GM15510 (cell line): ENCODE measurements around the gene MAGI1.

Experiments
- POLR2A ChIP-seq: IDR thresholded peaks from 3 replicates; pipeline ENCODE4 v1.6.1; 2011; ENCODE audit warnings: borderline replicate concordance; ENCODE audit not compliant: insufficient read length; ENCODE audit errors: extremely low read depth

The MAGI1 gene

DNA sequence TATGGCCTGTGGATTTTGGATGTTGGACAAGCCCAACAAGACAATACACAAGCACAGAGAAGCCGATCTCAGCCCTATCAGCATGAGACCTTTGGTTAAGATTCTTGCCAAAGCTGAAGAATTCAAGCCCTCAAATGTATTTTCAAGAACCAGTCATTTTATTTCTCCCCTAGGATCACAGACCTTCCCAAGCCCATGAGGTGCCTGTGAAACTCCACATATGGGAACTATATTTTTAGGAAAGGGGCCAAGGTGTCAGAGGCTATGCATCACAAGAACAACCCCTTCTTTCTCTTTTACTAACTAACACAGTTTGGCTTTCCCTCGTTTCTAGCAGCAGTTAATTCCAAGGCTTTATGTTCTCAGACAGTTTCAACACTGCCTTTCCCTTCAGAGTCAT lies 364.5 kb downstream of the MAGI1 start:
- no peak for TF ChIP-seq POLR2A

DNA sequence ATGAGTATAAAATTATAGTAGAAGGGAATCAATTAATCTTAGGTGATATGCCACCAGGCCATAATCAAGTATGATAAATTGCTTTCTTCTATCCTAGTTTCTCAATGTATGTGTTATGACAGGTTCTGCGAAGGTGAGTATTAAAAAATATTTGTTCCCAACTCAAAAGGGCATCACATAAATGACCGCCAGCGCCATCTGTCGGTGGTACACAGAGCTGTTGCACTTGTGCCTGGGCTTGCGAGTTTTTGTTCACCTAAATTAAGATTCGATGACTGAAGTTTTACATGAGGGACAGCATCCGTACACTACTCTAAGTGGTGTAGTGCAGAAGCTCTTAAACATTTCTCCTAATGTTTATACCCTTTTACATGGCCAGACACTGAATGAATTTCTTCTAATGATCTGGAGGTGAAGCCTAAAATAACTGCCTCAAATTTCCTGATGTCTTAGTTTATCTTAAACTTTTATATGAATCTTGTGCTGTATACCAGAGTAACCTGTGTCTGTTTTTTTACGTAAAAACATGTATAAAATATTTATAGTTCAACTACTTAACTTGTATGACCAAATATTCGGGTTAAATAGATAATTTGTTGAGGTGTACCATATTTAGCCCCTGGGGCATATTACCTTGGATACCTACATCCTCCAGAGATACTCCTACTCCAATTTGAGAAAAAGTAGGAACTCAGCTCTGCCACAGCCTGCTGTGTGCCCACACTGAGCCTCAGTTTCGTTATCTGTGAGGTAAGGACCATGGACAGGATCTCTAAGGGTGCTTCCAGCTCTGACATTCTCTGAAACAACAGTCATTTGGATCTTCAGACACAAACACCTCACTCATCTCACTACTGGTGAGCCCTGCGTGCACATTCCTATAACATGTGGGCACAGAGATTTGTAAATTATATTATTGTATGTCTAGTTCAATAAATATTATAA lies 365.6 kb downstream of the MAGI1 start:
- TF ChIP-seq POLR2A = no peak

DNA sequence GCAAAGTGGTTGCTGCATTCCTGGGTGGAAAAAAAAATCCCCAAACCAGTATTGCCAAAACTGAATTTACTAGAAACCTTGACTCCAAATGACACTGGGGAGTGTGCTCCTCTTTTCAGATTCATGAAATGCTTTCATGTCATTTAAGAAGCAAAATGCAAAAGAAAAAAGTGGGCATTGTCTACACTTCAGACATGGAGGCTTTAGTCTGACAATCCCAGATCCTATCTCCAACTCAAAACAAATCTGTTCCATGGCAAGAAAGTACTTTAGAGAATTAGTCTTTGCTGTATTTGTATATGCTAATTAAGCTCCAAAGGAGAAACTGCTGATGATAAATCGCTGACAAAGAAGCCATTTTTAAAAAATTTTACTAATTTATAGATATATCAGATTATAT lies 366.7 kb downstream of the MAGI1 start:
- no peak for TF ChIP-seq POLR2A

DNA sequence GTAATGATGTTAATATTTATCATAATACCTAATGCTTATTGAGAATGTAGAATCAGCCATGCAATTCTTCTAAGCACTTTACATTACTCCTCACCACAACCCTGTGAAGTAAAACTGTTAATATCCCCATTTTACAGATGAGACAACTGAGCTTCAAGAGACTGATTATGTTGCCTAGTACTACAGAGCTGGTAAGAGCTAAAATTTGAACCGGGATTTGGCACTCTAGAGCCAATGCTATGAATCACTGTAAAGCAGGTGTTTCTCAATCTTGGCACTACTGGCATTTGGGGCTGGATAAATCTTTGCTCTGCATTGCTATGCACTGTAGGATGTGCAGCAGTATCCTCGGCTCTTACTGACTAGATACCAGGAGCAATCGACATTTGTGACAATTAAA lies 367.7 kb downstream of the MAGI1 start:
- TF ChIP-seq POLR2A = no peak

DNA sequence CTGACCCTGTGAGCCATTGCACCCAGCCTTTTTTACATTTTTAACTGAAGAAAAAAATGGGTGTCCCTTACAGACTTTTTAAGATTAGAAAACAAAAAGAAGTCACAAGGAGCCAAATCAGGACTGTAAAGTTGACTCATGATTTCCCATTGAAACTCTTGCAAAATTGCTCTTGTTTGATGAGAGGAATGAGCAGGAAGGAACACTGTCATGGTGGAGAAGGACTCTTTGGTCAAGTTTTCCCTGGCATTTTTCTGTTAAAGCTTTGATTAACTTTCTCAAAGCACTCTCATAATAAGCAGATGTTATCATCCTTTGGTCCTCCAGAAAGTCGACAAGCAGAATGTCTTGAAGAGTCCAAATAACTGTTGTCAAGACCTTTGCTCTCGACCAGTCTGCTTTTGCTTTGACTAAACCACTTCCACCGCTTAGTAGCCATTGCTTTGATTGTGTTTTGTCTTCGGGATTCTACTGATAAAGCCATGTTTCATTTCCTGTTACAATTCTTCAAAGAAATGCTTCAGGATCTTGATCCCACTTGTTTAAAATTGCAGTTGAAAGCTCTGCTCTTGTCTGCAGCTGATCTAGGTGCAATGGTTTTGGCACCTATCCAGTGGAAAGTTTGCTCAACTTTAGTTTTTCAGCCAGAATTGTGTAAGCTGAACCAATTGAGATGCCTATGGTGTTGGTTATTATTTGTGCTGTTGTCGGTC lies 369.4 kb downstream of the MAGI1 start:
- TF ChIP-seq POLR2A = no peak

DNA sequence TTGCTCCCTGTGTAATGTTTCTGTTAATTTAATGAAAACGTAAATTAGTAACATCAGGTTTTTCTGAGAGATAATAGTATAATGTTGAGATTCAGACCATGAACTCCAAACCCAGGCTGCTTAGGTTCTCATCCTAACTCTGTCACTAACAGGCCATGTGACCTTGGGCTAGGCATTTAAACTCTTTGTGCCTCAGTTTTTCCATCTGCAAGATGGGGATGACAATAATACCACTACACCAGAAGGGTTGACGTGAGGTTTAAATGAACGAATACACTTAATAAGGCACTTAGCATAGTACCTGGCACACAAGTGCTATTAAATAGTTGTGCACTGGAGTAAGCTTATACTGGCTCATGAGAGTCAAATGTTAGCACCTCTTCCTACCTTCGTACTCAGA lies 370.8 kb downstream of the MAGI1 start:
- TF ChIP-seq POLR2A = no peak

DNA sequence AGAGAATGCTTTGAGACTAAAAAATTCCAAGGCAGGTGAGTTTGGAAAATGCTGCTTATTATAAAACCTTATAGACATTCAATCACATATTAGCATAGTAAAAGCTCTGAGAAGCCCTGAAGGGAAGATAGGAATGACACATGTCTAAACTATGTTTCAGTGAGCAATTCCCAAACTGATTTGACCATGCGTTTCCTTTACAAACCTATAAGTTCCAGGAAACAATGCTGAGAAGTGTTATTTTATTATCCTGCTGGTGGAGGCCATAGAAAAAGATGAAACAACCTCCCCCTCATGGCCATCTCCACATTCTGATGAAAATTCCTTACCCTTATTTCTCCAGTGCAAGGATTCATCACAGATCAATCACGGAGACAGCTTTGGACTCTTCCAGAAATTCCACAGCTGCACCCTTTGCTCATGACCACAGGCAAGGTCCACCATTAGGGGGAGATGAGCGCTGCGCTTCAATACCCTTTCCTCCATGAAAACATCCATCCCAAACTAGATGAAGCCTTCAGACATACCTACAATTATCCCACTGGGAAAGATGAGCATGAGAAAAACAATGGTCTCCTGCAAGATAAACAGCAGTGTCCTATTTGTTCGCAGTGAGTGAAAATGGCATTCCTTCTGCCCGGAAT lies 372.1 kb downstream of the MAGI1 start:
- TF ChIP-seq POLR2A = no peak

DNA sequence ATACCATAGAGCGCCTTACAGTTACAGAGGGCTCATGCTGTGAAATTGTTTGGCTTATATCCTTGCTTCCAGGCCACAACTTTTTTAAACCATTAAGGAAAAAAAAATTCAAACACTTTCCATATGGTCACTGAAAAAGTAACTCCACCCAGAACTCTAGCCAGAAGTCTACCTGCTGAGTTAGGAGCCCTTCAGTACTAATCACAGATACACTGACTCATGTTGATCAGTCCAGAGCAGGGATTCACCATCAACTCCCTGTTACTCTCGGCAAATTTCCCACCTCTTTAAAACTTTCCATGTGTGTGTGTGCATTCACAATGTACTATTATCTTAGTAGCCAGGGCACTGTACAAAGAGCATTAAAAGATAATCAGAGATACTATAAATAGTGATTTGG lies 372.8 kb downstream of the MAGI1 start:
- TF ChIP-seq POLR2A = no peak

DNA sequence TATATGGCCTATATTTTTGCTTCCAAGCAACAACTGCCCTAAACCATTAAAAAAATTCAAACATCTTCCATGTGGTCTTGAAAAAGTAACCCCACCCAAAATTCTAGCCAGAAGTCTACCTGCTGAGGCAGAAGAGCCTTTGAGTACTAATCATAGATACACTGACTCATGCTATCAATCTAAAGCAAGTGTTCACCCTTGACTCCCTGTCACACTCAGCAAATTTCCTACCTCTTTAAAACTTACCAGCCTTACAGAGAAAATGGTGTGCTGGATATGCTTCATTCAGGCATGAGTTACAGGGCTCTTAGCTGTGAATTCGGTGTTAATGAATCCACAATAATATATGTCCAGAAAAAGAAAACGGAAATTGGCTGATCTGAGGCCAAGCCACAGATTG lies 373.8 kb downstream of the MAGI1 start:
- no peak for TF ChIP-seq POLR2A

DNA sequence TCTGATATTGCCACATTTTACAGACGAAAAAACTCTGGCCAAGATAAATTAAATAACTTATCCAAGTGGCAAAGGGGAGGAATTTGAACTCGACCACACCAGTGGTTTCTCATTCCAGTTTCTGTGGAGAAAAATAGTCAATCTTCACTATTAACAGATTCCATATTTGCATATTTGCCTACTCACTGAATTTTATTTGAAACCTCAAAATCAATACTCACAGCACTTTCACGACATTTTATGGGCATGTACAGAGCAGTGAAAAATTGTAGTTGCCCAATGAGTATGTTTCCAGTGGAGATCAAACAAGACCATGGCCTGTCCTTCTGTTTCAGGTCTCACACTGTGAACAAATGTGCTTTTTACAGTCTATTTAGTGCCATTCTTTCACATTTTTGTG lies 374.3 kb downstream of the MAGI1 start:
- no peak for TF ChIP-seq POLR2A

DNA sequence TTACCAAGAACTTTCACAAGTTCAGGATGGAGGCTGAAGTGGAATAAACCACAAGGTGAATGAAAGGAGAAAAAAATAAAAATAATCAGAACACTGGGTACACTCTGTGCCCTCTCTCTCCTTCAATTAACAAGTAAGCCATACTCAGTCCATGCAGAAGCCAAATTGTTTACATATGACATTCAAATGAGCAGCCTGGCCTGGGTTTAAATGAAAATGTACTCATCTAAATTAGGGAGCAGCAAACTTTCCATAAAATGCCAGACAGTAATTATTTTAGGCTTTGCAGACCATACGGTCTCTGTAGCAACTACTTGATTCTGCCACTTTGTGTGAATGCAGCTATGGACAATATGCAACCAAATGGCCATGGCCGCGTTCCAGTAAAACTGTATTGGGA lies 376.6 kb downstream of the MAGI1 start:
- no peak for TF ChIP-seq POLR2A

DNA sequence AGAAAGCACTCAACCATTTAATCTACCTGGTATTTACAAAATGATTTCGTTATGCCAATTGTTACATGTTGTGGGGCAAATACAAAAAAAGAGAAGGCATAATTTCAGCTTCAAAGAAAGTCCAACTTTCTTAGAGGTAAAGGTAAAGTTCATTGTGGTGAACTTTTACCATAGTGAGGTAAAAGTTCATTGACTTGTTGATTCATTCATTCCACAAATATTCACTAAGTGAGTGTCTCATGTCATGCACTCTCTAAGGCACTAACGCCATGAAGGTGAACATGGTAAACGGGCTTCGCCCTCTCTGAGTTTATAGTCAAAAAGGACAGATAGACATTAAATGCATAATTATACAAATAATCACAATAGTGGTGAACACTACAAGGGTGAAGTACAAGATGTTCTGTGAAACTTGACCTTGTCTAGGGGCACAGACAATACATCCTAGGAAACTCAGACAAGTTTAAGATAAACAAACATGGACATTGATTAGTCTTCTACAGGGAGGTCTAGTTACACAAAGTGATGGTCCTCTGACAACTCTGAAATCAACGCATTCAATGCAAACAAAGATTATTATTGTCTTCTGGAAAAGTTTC lies 378.6 kb downstream of the MAGI1 start:
- no peak for TF ChIP-seq POLR2A

DNA sequence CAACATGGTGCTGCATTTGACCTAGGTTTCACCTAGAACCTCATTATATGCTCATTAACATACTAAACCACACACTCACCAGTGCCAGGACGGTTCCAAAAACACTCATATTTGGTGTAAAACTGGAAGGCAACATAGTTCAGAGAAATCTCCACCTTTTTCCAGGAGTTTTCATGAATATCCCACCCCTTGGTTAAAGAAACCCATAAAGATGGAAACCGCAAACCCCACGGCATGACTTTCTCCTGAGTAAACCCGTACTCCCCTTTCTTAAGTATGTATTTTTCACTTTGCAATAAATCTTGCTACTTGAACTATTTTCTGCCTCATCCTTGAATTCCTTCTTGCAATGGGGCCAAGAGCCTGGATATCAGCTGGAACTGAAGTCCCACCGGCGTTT lies 379.3 kb downstream of the MAGI1 start:
- no peak for TF ChIP-seq POLR2A

DNA sequence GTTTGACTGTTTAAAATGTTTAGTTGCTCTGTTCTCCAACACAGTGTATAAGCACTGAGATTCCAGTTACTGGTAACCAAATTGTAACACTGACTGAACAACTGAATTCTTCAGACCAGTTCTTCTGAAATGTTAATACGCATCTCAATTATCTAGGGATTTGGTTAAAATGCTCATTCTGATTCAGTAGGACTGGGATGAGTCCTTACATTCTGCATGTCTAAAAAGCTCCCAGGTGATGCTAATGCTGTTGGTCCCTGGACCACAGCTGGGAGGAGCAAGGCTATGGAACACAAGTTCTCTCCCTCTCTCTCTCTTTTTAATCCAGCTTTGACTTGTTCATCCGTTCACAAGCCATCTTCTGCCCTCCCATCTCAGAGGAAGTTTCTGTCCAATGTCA lies 380.3 kb downstream of the MAGI1 start:
- no peak for TF ChIP-seq POLR2A

DNA sequence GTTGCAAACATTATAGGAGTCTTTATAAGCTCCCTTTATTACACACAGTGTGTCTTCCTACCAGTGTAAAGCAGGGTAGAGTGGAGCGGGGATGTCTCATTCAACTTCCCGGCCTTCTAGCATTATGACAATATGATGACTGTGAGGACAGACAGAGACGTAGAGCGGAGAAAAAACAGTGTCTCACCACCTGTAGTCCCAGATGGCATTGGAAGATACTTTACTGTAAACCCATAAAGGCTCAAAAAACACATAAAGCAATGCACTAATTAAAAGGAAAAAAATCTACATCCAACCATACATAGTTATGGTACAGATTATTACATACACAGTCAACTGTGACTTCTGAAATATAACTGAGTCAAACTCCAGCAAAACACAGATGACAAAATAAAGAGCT lies 383.7 kb downstream of the MAGI1 start:
- no peak for TF ChIP-seq POLR2A
